Measurements from ENCODE around the gene NMU. TPM values are rescaled to one million over a fixed set of nuclear protein-coding genes. Genes with fewer than 3 reads are reported as not detected.
A peak's percentile ranks its signal among the peaks of the same experiment; 100 is the strongest.
"Not testable (repeated sequence)": the region's sequence is repeated elsewhere in the genome, so short reads cannot be mapped to it uniquely, and the experiment has no call there.

NMU gene
- total RNA-seq, 3 donors from 2014 or later: 0.81 to 1.5 (median 1.0) TPM

DNA sequence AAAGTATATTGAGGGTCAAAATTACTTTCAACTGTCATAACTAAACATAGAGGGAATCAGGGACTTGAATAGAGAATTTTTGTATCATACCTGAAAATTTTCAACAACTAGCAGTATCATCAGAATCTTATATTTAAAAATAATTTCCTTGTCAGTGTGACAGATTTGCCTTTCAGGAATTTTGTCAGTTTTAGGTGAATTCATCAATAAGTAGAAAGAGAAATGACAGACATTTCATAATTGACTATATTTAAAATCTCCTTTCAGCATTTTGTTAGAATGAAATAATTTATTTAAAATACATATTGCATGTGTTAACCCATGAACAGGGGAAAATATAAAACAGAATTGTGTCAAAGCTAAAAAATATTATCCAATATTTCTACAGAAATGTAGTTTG lies 35.5 kb downstream of the NMU start:
- no peaks in the 10 kb centered on the region for H3K4me1 ChIP-seq (ENCODE audit: low read depth)
- TF ChIP-seq, protein P1, sequence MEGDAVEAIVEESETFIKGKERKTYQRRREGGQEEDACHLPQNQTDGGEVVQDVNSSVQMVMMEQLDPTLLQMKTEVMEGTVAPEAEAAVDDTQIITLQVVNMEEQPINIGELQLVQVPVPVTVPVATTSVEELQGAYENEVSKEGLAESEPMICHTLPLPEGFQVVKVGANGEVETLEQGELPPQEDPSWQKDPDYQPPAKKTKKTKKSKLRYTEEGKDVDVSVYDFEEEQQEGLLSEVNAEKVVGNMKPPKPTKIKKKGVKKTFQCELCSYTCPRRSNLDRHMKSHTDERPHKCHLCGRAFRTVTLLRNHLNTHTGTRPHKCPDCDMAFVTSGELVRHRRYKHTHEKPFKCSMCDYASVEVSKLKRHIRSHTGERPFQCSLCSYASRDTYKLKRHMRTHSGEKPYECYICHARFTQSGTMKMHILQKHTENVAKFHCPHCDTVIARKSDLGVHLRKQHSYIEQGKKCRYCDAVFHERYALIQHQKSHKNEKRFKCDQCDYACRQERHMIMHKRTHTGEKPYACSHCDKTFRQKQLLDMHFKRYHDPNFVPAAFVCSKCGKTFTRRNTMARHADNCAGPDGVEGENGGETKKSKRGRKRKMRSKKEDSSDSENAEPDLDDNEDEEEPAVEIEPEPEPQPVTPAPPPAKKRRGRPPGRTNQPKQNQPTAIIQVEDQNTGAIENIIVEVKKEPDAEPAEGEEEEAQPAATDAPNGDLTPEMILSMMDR (IDR thresholded peaks at IDR 0.05): no peak
- intact Hi-C loops (cut with DNase I, micrococcal nuclease): no loop called here

DNA sequence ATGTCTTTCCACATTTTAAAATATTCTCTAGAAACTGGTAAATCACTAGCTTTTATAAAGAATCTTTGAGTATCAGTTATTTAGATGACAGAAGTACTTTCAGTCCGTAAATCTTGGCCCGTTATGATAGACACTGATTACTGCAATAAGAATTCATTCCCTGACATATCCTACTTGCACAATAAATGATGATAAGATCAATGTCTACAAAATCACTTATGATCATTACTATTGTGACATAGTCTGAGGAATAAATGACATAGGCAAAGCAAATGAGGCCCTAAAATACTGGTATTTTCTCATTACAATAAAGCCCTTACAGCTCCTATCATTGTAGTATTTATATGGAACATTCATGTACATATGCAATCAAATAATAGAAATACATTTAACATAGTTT lies 37.5 kb downstream of the NMU start:
- intact Hi-C loops (cut with DNase I, micrococcal nuclease): no loop called here
- no peak for ATAC-seq
- Histone ChIP-seq H3K36me3 (ENCODE audit: low read depth) (no peaks in the 10 kb centered on the region), H3K4me1 (ENCODE audit: low read depth) (no peaks in the 10 kb centered on the region), H3K4me3 (no peak overlapping the region), H3K9me3 (no peaks in the 10 kb centered on the region)
- DNase-seq: no peak
- TF ChIP-seq, protein P1 (IDR thresholded peaks at IDR 0.05): no peak

More for the DNA sequence above, 35.5 kb downstream of the NMU start:
- no peaks in the 10 kb centered on the region for H3K9me3 ChIP-seq
- no peak for ATAC-seq
- no peaks in the 10 kb centered on the region for H3K36me3 ChIP-seq (ENCODE audit: low read depth)
- no peak for DNase-seq
- H3K4me3 ChIP-seq: no peak overlapping the region

DNA sequence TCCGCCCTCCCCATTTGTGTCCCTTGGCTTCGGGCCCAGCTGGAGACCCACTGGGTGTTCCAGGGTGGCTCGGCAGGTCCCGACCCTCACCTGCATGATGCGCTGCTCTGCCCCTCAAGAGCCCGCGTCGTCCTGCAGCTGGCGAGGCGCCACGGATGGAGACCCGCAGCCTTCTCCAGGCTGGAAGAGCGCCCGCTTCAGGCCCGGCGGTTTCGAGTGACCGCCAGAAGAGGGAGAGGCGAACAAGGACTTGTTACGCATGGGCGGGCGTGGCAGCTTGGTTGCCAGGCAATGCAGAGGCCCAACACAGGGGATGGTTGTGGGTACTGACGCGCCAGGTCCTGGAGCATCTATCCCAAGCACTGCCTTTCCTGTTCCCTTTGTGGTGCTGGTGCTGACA lies 44.1 kb downstream of the NMU start, which contains the start of gene PDCL2:
PDCL2 (minus strand) TSS at position 232 of the 400 bp plus-strand sequence; CDS start at position 96, 136 bp downstream.
- ATAC-seq (no peak), DNase-seq (peak in 1 of 3 donors; percentile 43)
- Histone ChIP-seq H3K9me3 (peaks cover 6% of the 10 kb centered on the region), H3K4me3 (no peak within 1 kb of the TSS), H3K36me3 (ENCODE audit: low read depth) (no peaks in the 10 kb centered on the region), H3K4me1 (ENCODE audit: low read depth) (no peaks in the 10 kb centered on the region)
- intact Hi-C loops (cut with DNase I, micrococcal nuclease): no loop called here
- TF ChIP-seq, protein P1 (IDR thresholded peaks at IDR 0.05): no peak

DNA sequence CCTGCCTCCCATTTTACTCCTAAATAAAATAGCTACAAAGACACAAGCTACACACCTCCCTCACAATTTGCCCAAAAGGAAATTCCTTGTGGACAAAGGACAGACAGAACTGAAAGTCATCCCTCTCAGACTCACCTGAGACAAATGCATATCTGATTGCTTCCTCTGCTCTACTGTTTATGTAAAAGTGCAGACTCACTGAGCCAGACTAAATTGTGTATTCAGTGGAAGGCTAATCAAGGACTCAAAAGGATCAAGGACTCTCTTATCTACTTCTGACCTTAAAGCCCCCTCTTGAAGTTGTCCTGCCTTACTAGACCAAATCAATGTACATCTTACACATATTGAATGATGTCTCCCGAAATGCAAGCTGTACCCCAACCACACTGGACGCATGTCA lies 47.9 kb downstream of the NMU start:
- Histone ChIP-seq H3K4me3 (no peak overlapping the region), H3K36me3 (ENCODE audit: low read depth) (no peaks in the 10 kb centered on the region), H3K9me3 (peaks cover 6% of the 10 kb centered on the region), H3K4me1 (ENCODE audit: low read depth) (no peaks in the 10 kb centered on the region)
- ATAC-seq: no peak
- TF ChIP-seq, protein P1 (IDR thresholded peaks at IDR 0.05): no peak
- intact Hi-C loops (cut with DNase I, micrococcal nuclease): no loop called here
- DNase-seq: no peak

DNA sequence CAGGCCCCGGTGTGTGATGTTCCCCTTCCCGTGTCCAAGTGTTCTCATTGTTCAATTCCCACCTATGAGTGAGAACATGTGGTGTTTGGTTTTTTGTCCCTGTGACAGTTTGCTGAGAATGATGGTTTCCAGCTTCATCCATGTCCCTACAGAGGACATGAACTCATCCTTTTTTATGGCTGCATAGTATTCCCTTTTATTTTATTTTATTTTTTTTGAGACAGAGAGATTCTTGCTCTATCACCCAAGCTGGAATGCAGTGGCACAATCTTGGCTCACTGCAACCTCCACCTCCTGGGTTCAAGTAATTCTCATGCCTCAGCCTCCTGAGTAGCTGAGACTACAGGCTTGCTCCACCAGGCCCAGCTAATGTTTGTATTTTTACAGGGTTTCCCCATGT lies 53.3 kb downstream of the NMU start:
- H3K9me3 ChIP-seq; H3K4me3 ChIP-seq; ATAC-seq; H3K36me3 ChIP-seq (ENCODE audit: low read depth); H3K4me1 ChIP-seq (ENCODE audit: low read depth); intact Hi-C loops (cut with DNase I, micrococcal nuclease); DNase-seq: not testable (repeated sequence)

DNA sequence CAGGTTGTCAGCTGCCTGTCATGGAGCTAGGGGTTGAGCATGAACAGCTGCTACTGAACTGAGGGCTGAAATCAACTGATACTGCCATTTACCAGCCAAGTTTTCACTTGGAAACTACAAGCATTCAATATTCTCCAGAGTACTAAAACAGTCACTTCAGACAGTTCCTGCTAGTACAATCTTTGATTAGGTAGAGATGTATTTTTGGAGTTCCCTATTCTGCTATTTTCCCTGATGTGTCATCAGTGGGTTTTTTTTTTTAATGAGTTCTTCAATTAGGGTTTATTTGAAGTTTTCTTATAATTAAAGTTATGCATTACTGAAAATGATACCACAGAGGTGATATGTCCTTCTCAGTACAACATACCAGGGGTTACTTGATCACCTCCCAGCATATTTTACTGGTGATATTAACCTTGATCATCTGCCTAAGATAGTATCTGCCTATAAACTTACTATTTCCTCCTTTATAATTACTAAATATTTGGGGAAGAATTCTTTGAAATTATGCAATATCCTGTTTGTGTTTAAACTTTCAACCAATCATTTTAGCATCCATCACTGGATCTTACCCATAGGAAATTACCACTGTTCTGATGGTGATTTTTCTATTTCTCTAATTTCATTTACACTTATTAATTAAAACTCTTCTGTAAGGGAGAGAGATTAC lies 57.6 kb downstream of the NMU start:
- Histone ChIP-seq H3K4me3 (no peak overlapping the region), H3K4me1 (ENCODE audit: low read depth) (no peaks in the 10 kb centered on the region), H3K36me3 (ENCODE audit: low read depth) (no peaks in the 10 kb centered on the region), H3K9me3 (peaks cover 15% of the 10 kb centered on the region)
- intact Hi-C loops (cut with DNase I, micrococcal nuclease): no loop called here
- TF ChIP-seq, protein P1 (IDR thresholded peaks at IDR 0.05): no peak
- DNase-seq: no peak
- ATAC-seq: no peak
